SJSA1 (cell line): ENCODE results near the gene SEMA3D. TPM values are rescaled to one million over a fixed set of nuclear protein-coding genes. Genes with fewer than 3 reads are reported as not detected.

Source experiments
- DNase-seq, 2 experiments: peaks; one replicate each; pipeline ENCODE4 v3.0.0-alpha.2; 2015 to 2020; ENCODE audit warnings: low spot score in 2 of 2, low read depth in 1 of 2
- H3K27ac ChIP-seq: fragments of 250-450 bp; sonication (Bioruptor Pico); 2 replicates; pipeline ENCODE4 v1.5.1; 2020; ENCODE audit warnings: mild to moderate bottlenecking, moderate library complexity
- H3K27me3 ChIP-seq: fragments of 250-450 bp; sonication (Bioruptor Pico); replicated peaks from 2 replicates; pipeline ENCODE4 v1.5.1; 2020; ENCODE audit warnings: mild to moderate bottlenecking, moderate library complexity
- H3K36me3 ChIP-seq: fragments of 250-450 bp; sonication (Bioruptor Pico); 2 replicates; pipeline ENCODE4 v1.5.1; 2020; ENCODE audit warnings: mild to moderate bottlenecking
- H3K4me1 ChIP-seq: fragments of 250-450 bp; sonication (Bioruptor Pico); replicated peaks from 2 replicates; pipeline ENCODE4 v1.6.1; 2021; ENCODE audit warnings: mild to moderate bottlenecking
- H3K4me3 ChIP-seq: fragments of 250-450 bp; sonication (Bioruptor Pico); 2 replicates; pipeline ENCODE4 v1.5.1; 2020; ENCODE audit warnings: mild to moderate bottlenecking
- H3K9me3 ChIP-seq: fragments of 250-450 bp; sonication (Bioruptor Pico); replicated peaks from 2 replicates; pipeline ENCODE4 v1.5.1; 2020; ENCODE audit warnings: mild to moderate bottlenecking
- total RNA-seq: library from RNA; depleted of rRNA; stranded (reverse); fragments of >200 nt; shearing (Covaris generic); gene quantifications from 2 replicates; pipeline ENCODE4 v1.2.3, GENCODE V29; 2014

SEMA3D gene
- total RNA-seq, 1 experiment from 2014 or later, result 5.3 TPM

DNA sequence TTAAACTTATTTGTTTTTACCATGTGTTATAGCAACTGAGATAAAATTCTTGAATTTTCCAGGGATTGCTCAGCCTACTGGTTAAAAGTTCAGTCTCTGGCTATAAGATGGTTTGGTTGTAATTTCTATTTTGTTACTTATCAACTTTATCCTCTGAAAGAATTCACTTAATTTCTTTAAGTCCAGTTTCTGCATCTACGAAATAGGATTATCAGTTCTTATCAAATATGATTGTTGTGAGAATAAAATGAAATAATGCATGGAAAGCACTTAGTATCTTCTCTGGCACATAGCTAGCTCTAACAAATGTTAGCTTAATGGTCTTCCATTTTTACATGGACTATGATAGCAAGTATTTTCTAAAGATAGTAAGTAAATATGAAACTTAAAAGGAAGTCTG lies 53.3 kb downstream of the SEMA3D start:
- no peak for DNase-seq
- H3K36me3 ChIP-seq, result no peaks in the 10 kb centered on the region

DNA sequence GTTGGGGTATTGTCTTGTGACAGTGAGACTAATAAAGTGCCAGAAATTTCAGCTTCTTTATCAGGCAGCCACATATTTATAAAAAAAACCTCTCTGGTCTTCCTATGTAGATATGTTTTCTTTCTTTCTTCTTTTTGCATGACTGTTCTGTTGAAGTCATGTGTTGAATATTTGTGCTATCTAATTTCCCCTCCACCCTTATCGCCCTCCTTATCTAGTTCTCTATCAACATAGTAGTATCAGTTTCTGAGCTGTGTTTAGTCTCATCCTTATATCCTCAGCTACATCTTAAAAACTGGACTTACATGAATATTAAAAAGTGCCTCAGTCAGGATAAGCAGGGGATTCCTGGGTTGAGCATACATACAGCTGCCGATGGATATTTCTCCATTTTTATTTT lies 53.9 kb downstream of the SEMA3D start:
- Histone ChIP-seq H3K27ac (no peak overlapping the region), H3K27me3 (no peaks in the 10 kb centered on the region), H3K4me1 (peaks cover 14% of the 10 kb centered on the region), H3K4me3 (no peak overlapping the region), H3K9me3 (no peaks in the 10 kb centered on the region), H3K36me3 (no peaks in the 10 kb centered on the region)
- no peak for DNase-seq

More for the DNA sequence above, 53.3 kb downstream of the SEMA3D start:
- no peak overlapping the region for H3K27ac ChIP-seq
- no peaks in the 10 kb centered on the region for H3K9me3 ChIP-seq
- H3K4me1 ChIP-seq, result peaks cover 14% of the 10 kb centered on the region
- H3K4me3 ChIP-seq, result no peak overlapping the region
- H3K27me3 ChIP-seq, result no peaks in the 10 kb centered on the region

DNA sequence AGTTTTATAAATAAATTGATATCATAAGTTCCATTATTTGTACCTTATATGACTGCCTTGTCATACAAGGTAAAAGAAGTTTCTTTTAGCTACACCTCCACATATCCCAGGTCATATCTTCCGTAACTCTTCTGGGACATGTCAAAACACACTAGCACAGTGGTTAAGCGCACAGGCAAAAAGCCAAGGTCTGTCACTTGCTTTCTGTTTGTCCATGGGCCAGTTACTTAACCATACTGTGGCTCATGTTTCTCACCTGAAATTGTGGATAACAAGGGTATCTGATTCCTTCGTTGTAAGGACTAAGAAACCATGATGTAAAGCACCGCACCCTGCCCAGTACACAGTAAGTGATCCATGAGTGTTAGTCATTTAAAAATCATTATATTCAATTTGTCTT lies 56.2 kb downstream of the SEMA3D start:
- no peak for DNase-seq
- no peak overlapping the region for H3K4me3 ChIP-seq
- no peaks in the 10 kb centered on the region for H3K27me3 ChIP-seq
- H3K36me3 ChIP-seq, result no peaks in the 10 kb centered on the region
- peaks cover 5% of the 10 kb centered on the region for H3K4me1 ChIP-seq
- no peak overlapping the region for H3K27ac ChIP-seq
- no peaks in the 10 kb centered on the region for H3K9me3 ChIP-seq

DNA sequence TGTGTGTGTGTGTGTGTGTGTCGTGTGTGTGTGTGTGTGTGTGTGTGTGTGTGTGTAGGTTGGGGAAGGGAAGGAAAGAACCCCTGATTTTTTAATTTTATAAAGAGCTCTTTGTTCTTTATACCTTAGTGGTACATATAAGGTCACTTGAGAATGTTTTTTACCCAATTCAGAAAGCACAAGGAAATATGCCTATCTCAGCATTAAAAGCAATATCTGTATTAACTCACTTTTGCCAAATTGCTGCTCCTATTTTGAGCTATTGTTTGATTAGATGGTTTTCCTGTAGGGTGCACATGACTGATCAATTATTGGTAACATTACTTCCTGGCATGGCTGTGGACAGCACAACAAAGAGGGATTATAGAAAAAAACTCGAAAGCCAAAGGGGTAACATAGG lies 60.5 kb downstream of the SEMA3D start:
- H3K9me3 ChIP-seq, result no peaks in the 10 kb centered on the region
- H3K4me1 ChIP-seq, result peaks cover 4% of the 10 kb centered on the region; the same call in 1 of the 2 replicates
- H3K4me3 ChIP-seq, result no peak overlapping the region
- no peak for DNase-seq
- H3K36me3 ChIP-seq, result no peaks in the 10 kb centered on the region
- H3K27ac ChIP-seq, result no peak overlapping the region
- H3K27me3 ChIP-seq, result no peaks in the 10 kb centered on the region

DNA sequence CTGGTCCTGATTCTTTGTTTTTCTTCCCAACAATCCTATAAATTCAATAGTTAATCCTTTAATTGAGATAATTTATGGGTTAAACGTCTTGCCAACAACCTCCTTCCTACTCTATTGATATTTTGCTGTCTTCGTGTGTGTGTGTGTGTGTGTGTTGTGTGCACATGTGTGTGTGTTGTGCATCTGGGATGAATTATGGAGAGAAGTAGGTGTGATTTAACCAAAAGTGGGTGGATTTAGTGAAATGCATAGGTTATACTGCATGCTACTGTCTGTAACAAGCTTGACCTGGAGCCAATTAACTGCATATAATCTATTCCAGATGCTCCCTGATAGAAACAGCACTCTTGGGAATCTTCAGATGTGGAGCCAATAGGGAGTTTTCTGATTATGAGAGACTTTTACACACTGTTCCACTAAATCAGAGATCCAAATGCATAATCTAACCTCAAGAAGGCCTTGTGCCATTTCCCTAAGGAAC lies 61.2 kb downstream of the SEMA3D start:
- Histone ChIP-seq H3K27ac (no peak overlapping the region), H3K4me3 (no peak overlapping the region)
- no peak for DNase-seq

DNA sequence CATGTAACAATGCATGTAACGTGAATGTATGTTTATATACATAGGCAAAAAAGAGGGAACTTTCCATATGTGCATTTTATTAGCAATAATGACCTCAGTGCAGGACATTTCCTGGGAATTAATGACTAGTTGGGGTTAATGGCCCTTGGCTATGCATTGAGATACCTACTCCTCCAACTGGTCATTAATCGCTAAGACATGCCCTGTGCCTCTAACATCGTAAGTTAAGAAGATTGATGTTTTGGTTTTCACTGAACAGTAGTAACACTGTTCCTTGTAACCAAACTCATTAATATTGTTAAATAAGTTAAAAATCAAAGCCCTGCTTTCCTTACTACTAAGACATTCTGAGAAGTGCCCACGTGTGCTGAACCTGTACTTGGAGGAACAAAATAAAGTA lies 61.7 kb downstream of the SEMA3D start:
- H3K36me3 ChIP-seq, result no peaks in the 10 kb centered on the region
- H3K27ac ChIP-seq, result no peak overlapping the region
- peaks cover 4% of the 10 kb centered on the region; the same call in 1 of the 2 replicates for H3K4me1 ChIP-seq
- H3K4me3 ChIP-seq, result no peak overlapping the region
- no peak for DNase-seq
- H3K9me3 ChIP-seq, result no peaks in the 10 kb centered on the region
- H3K27me3 ChIP-seq, result no peaks in the 10 kb centered on the region

More for the DNA sequence above, 61.2 kb downstream of the SEMA3D start:
- no peaks in the 10 kb centered on the region for H3K9me3 ChIP-seq
- H3K36me3 ChIP-seq, result no peaks in the 10 kb centered on the region
- peaks cover 4% of the 10 kb centered on the region; the same call in 1 of the 2 replicates for H3K4me1 ChIP-seq
- no peaks in the 10 kb centered on the region for H3K27me3 ChIP-seq

DNA sequence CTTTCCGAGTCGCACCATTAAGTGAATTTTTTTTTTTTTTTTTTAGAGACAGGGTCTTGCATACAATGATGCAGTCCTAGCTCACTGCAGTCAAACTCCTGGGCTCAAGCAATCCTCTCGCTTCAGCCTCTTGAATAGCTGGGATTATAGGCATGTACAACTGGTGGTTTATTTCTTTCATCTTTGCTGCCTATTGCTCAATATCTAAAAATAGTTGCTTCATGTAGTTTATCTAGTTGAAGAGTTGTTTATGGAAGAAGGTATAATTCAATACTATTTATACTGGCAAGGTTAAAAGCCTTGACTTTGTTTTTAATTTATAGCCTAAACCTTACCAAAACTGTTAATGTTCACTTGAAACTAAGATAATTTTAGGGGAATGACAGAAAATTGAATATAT lies 66.9 kb downstream of the SEMA3D start:
- DNase-seq, result no peak
- Histone ChIP-seq H3K36me3 (no peaks in the 10 kb centered on the region), H3K9me3 (no peaks in the 10 kb centered on the region), H3K4me1 (peaks cover 4% of the 10 kb centered on the region; the same call in 1 of the 2 replicates), H3K27ac (no peak overlapping the region), H3K27me3 (no peaks in the 10 kb centered on the region), H3K4me3 (no peak overlapping the region)

DNA sequence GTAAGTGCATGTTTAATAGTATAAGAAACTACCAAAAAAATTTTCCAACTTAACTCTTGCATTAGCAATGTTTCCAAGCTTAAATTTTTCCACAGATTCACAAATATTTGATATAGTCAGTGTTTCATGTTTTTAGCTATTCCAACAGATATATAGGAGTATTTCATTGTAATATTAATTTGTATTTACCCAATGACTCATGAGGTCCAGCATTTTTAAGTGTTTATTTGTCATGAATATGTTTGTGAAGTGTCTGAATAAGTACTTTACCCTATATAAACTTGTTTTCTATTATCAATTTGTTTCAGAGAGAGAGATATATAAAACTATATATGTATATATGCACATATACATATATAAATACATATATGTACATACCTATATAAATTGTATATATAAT lies 71.0 kb downstream of the SEMA3D start:
- Histone ChIP-seq H3K36me3 (no peaks in the 10 kb centered on the region), H3K9me3 (no peaks in the 10 kb centered on the region), H3K27ac (no peak overlapping the region), H3K4me3 (no peak overlapping the region), H3K27me3 (no peaks in the 10 kb centered on the region), H3K4me1 (no peaks in the 10 kb centered on the region)
- DNase-seq, result no peak

DNA sequence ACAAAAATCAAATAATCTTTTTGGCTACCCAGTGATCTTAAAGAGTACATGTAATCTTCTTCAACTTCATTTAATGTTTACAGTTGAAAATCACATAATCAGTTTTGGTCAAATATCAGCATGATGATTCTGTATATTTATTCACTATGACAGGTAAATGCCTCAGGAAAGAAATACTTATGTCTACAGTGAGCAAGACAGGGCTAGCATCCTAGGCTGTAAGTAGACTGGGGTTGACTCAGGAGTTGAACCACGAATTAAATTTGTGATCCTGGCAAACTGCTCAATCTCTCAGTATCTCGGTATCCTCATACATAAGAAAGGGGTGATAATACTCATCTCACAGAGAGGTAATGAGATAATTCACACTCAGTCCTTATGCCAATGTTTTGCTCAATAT lies 71.8 kb downstream of the SEMA3D start:
- H3K27ac ChIP-seq, result no peak overlapping the region
- H3K4me1 ChIP-seq, result no peaks in the 10 kb centered on the region
- no peak overlapping the region for H3K4me3 ChIP-seq

DNA sequence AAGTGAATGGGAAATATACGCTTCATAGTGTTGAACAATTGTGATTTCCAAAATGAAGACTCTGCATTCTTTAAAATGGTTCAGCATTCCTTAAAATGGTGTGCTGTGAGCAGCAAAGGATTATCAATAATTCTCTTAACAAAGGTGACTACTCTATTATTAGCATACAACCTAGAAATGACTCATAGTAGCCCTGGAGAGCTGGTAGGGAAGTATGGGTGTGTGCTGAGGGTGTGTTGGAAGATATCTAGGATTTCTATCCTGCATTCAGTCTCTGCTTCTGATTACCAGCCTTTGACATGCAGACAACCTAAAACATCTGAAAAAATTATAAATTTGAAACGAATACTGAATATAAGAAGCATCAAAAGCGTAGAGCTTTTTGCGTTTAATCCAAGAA lies 72.5 kb downstream of the SEMA3D start:
- no peak overlapping the region for H3K27ac ChIP-seq
- DNase-seq, result no peak
- H3K36me3 ChIP-seq, result no peaks in the 10 kb centered on the region
- no peaks in the 10 kb centered on the region for H3K9me3 ChIP-seq
- H3K4me3 ChIP-seq, result no peak overlapping the region
- H3K27me3 ChIP-seq, result no peaks in the 10 kb centered on the region
- H3K4me1 ChIP-seq, result no peaks in the 10 kb centered on the region

More for the DNA sequence above, 71.8 kb downstream of the SEMA3D start:
- H3K9me3 ChIP-seq, result no peaks in the 10 kb centered on the region
- no peak for DNase-seq
- no peaks in the 10 kb centered on the region for H3K36me3 ChIP-seq
- H3K27me3 ChIP-seq, result no peaks in the 10 kb centered on the region

DNA sequence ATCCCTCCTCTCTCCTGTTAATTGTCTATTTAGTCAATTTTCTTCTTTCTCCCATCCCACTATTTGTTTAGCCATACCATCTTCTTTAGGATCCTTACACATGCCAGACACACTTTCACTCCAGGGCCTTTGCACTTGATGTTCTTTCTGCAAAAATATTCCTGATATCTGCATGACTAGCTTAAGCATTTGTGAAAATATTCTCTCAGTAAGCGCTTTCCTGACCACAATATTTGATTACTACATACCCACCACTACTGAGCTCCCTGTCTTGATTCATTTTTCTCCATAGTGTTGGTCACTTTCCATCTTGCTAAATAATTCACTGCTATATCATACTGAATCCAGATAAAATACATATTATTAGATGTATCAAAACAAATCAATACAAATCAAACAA lies 75.1 kb downstream of the SEMA3D start:
- no peaks in the 10 kb centered on the region for H3K27me3 ChIP-seq
- H3K9me3 ChIP-seq, result no peaks in the 10 kb centered on the region
- no peak for DNase-seq
- H3K36me3 ChIP-seq, result no peaks in the 10 kb centered on the region
- H3K4me1 ChIP-seq, result no peaks in the 10 kb centered on the region
- H3K27ac ChIP-seq, result no peak overlapping the region
- H3K4me3 ChIP-seq, result no peak overlapping the region

DNA sequence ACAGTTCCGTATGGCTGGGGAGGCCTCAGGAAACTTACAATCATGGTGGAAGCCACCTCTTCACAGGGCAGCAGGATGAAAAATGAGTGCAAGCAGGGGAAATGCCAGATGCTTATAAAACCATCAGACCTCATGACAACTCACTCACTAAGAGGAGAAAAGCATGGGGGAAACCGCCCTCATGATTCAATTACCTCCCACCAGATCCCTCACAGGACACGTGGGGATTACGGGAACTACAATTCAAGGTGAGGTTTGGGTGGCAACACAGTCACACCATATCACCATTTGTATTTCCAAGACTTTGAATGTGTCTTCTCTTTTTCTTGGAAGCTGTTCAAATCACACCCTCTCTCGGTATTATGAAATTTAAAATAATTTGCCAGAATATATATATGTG lies 80.1 kb downstream of the SEMA3D start:
- H3K27ac ChIP-seq, result no peak overlapping the region
- no peaks in the 10 kb centered on the region for H3K27me3 ChIP-seq
- H3K9me3 ChIP-seq, result no peaks in the 10 kb centered on the region; the same call in 1 of the 2 replicates
- H3K4me1 ChIP-seq, result no peaks in the 10 kb centered on the region
- no peaks in the 10 kb centered on the region for H3K36me3 ChIP-seq
- no peak overlapping the region for H3K4me3 ChIP-seq
- DNase-seq, result no peak

DNA sequence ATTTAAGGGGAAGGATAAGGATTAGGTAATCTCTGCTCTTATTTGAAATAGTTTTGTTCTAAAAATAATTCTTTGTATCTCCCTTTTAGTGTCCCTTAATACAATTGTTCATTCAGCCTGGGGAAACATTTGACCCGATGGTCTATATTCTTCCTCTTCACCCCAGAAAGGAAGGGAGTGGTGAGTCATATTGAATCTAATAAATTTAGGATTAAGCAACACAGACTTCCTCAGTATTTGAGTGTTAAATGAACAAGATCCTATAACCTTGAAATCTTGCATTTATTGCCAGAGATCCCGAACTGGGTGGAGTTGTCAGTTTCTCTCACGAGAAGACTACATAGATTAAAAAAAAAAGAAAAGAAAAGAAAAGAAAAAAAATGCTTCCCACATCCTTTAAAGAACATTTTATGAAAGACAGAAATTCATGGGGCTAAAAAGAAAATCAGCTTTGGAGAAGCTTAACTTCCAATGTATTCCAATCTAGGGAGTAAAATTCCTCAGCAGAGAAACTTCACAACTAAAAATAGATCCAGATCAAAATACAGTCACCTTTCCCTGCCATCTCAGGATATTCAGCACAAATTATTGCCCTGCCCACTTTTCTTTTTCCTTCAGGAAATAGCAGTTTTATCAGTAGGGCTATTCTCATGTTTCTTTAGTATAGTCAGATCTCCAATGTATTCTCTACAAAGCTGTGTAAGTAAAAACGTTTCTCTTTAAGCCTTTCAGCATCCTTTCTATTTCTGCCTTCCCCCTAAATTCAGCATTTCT lies 82.2 kb downstream of the SEMA3D start:
- Histone ChIP-seq H3K4me1 (no peaks in the 10 kb centered on the region), H3K9me3 (no peaks in the 10 kb centered on the region; the same call in 1 of the 2 replicates), H3K4me3 (no peak overlapping the region), H3K36me3 (no peaks in the 10 kb centered on the region), H3K27ac (no peak overlapping the region), H3K27me3 (no peaks in the 10 kb centered on the region)
- DNase-seq, result no peak

DNA sequence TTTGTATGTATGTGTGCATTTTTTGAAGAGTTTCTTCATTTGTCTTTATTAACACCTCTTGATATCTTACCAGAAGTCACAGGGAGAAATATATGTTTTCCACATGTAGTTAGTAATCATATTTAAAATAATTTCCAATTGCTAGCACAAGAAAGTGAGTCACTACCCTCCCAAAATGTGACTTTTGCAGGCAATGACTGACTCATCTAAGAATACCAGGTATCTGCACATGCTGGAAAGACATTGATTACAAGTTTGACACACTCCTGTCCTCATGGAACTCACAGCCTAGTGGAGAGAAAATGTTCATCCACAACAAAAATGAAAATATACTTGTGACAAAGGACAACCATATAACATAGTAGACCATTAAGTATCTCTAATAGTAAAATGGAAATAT lies 82.9 kb downstream of the SEMA3D start:
- Histone ChIP-seq H3K4me1 (no peaks in the 10 kb centered on the region), H3K4me3 (no peak overlapping the region), H3K9me3 (no peaks in the 10 kb centered on the region; the same call in 1 of the 2 replicates), H3K27me3 (no peaks in the 10 kb centered on the region), H3K27ac (no peak overlapping the region), H3K36me3 (no peaks in the 10 kb centered on the region)
- no peak for DNase-seq
